GM12892 (cell line): ENCODE measurements around the gene UROS.

Experiments used
- DNase-seq: peaks from one replicate; pipeline ENCODE4 v3.0.0; 2011; ENCODE audit not compliant: insufficient read length
- FAIRE-seq: peaks from 2 replicates; lab custom pipeline; 2011; peaks lifted over from hg19 to GRCh38; lab: Jason Lieb, UNC
- POLR2A ChIP-seq: IDR thresholded peaks from 2 replicates; pipeline ENCODE4 v1.6.1; 2011; ENCODE audit warnings: low read depth, low read length, control low read depth
- POLR2AphosphoS5 ChIP-seq: IDR thresholded peaks from 2 replicates; pipeline ENCODE4 v1.6.1; 2011; ENCODE audit warnings: low read depth, low read length, control low read depth
- TAF1 ChIP-seq: IDR thresholded peaks from 2 replicates; pipeline ENCODE4 v1.6.1; 2011; ENCODE audit warnings: low read depth, mild to moderate bottlenecking, control low read depth, low read length, borderline replicate concordance

The UROS gene

DNA sequence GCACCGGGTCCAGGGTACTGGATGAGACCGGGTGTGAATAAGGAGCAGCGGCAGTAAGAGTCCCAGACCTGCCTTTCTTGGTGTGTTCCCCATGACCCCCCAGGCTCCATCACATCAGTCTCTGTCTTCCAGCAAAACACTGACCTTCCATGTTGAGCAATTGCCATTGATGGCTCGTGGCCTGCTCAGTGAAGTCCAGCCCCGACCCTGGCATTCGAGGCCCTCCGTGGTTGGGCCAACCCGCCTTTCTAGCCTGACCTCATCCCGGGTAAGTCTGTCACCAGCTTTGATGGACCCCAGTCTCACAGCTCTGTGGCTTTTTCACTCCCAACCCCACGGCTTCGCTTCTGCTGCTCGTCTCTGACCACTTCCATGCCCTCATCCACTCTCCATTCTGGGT lies 53.9 kb downstream of the UROS start:
- no peak for DNase-seq
- TF ChIP-seq TAF1 (no peak), POLR2A (no peak), POLR2AphosphoS5 (no peak)
- no peak for FAIRE-seq

DNA sequence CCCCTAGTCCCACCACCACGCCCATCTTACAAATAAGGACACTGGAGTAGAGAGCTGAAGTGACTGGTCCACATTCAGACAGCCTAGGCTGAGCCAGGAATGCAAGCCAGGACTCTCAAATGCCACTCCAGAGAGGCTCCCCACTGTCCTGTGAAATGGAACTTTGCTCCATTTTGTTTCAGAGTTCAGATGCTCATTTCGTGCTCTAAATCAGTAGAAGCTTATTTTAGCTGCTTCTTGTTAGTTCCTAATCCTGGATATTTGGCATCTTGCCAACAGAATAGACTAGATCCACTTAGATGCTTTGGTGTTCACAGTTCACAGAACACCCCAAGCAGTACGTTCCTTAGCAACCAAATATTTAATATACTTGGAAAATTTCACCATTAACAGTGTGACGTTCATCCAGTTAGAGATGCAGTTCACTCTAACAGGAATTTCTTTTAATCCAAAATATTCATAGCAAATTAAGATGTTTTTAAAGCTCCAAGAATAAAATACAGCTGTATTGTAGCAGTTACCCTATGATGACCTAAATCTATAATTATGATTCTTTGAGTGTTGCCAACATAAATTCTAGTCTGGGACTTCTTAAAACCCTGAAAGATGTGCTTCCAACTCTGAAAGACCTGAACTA lies 54.7 kb downstream of the UROS start:
- DNase-seq (no peak), FAIRE-seq (no peak)
- TF ChIP-seq POLR2A = no peak
- no peak for TF ChIP-seq TAF1
- no peak for TF ChIP-seq POLR2AphosphoS5

- FAIRE-seq (no peak), DNase-seq (no peak)
- TF ChIP-seq TAF1 (no peak), POLR2A (no peak), POLR2AphosphoS5 (no peak)
Measured at GRCh38 chr10:125766511-125766910, 56.5 kb downstream of the UROS start.

- no peak for FAIRE-seq
- TF ChIP-seq POLR2A (no peak), TAF1 (no peak), POLR2AphosphoS5 (no peak)
- DNase-seq = no peak
Measured at GRCh38 chr10:125765835-125766234, 57.2 kb downstream of the UROS start.

DNA sequence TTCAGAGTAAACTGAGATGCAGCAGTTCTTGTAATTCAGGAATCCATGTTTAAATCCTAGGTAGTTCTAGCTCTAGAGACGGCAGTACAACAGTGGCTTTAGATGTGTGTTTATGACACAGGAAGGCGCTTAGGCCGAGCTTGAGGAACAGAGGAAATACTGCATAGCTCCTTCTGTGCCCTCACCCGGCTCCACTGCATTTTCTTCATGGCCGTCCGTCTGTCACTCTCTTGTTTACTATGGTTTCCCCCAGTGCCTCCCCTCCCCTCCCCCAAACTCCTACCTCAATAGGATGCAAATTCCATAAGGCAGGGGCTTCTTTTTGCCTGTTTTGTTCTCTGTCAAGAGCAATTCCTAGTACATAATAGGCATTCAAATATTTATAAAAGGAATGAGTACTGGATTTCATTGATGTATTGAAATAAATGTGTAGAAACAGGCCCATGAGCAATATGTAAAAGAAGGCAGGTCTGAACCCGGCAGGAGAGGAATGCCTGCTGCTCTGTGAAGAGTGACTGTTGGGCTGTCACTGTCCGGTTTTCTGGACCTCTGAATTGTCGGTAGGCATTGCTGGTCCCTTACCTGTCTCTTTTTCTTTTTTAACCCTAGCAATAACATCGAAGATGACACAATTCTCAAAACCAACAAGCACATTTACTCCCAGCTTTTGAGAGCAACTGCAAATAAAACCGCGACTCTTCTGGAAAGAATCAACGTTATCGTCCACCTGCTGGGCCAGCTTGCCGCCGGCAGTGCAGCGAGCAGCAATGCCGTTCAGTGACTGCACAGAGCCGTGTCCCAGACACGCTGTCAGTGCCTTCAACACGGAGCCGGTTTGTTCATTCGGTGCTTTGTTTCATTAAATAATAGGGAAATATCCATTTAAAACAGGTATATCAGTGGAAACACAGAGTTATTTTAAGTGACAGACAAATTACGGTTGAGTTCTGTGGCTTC lies 60.1 kb downstream of the UROS start:
- FAIRE-seq (no peak), DNase-seq (no peak)
- no peak for TF ChIP-seq POLR2AphosphoS5
- TF ChIP-seq POLR2A = no peak
- no peak for TF ChIP-seq TAF1

GRCh38 chr10:125761961-125762360 lies 61.1 kb downstream of the UROS start:
- DNase-seq (no peak), FAIRE-seq (no peak)
- TF ChIP-seq TAF1 (no peak), POLR2A (no peak), POLR2AphosphoS5 (no peak)

DNA sequence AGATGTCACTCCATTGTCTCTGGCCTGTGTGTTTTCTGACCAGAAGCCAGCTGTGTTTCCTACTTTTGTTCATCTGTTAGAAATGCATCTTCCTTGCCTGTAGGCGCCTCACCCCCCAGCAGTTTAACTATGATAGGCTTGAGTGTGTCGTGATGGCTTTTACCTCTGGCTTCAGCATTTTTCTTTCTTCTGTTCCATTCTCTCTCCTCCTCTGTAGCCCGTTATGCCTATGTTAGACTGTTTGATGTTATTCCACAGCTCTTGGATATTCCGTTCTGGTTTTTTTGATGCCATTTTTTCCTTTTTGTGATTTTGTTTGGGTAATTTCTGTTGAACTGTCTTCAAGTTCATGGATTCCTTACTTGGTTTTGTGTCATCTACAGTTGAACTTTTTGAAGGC lies 65.3 kb downstream of the UROS start:
- FAIRE-seq (no peak), DNase-seq (no peak)
- TF ChIP-seq POLR2AphosphoS5 (no peak), POLR2A (no peak), TAF1 (no peak)

DNA sequence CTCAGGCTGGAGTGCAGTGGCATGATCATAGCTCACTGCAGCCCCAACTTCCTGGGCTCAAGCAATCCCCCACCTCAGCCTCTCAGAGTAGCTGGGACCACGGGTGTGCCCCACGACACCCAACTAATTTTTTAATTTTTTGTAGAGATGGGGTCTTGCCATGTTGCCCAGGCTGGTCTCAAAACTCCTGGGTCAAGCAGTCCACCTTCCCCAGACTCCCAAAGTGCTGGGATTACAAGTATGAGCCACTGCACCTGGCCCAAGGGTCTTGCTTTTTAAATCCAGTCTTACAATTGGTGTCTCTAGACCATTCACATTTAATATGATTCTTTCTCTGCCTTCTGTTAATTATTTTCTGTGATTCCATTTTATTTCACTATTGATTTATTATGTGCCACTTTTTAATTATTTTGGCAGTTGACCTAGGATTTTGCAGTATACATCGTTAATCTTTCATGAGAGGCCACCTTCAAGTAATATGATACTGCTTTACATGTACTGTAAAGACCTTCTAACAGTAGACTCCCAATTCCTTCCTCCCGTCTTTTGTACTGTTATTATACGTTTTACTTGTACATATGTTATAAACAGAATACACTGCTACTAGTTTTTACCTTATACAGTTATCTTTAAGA lies 66.1 kb downstream of the UROS start:
- no peak for FAIRE-seq

GRCh38 chr10:125756196-125756595 lies 66.9 kb downstream of the UROS start:
- DNase-seq (no peak), FAIRE-seq (no peak)
- no peak for TF ChIP-seq TAF1
- TF ChIP-seq POLR2A = no peak
- no peak for TF ChIP-seq POLR2AphosphoS5

More for the DNA sequence above, 66.1 kb downstream of the UROS start:
- no peak for TF ChIP-seq POLR2A
- no peak for TF ChIP-seq TAF1
- TF ChIP-seq POLR2AphosphoS5 = no peak
- no peak for DNase-seq

DNA sequence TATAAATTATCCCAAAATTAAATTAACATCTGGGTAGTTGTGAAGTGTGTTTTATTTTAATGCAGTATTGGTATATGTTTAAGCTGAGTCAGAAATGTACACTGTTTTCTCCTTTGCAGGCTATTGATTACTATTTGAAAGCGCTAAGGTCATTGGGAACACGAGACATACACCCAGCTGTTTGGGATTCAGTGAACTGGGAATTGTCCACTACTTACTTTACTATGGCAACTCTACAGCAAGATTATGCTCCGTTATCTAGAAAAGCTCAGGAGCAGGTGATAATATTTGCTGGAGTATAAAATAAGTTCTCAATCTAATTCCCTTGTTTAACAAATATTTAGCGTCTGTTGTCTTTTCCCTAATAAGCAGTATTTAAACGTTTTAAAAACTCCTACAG lies 75.6 kb downstream of the UROS start:
- TF ChIP-seq POLR2A (no peak), TAF1 (no peak), POLR2AphosphoS5 (no peak)
- DNase-seq (no peak), FAIRE-seq (no peak)

- no peak for TF ChIP-seq POLR2AphosphoS5
- TF ChIP-seq POLR2A = no peak
- no peak for TF ChIP-seq TAF1
- FAIRE-seq (no peak), DNase-seq (no peak)
Measured at GRCh38 chr10:125744909-125745308, 78.1 kb downstream of the UROS start.

DNA sequence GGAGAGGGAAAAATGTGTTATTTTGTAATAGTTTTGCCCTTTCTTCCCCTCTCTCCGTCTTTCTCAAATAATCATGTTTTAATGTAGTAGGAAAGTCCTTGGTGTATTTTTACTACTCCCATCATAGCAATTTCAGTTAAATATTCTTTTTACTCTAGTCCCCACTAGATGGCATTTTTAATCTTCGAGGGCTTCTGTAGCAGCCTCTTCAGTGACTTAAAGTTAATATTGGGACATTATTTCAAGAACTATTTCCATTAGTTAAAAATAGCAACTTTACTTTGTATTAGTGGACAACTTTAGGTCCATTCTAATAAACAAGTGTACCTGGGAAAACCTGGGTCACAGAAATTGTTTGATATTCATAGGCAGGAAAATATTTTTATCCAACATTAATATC lies 80.6 kb downstream of the UROS start:
- no peak for FAIRE-seq
- TF ChIP-seq POLR2AphosphoS5 (no peak), TAF1 (no peak), POLR2A (no peak)
- no peak for DNase-seq
